Measurements from ENCODE around the gene ESRRA.
A peak's percentile ranks its signal among the peaks of the same experiment; 100 is the strongest.

The ESRRA gene

GRCh38 chr11:64331569-64332371 lies 26.4 kb downstream of the ESRRA start:
- peak; percentile 44 to 69 for DNase-seq (ENCODE audit: low read depth in 2 of 2)

GRCh38 chr11:64333556-64333955 lies 28.2 kb downstream of the ESRRA start:
- DNase-seq (ENCODE audit: low read depth in 2 of 2) = no peak

DNA sequence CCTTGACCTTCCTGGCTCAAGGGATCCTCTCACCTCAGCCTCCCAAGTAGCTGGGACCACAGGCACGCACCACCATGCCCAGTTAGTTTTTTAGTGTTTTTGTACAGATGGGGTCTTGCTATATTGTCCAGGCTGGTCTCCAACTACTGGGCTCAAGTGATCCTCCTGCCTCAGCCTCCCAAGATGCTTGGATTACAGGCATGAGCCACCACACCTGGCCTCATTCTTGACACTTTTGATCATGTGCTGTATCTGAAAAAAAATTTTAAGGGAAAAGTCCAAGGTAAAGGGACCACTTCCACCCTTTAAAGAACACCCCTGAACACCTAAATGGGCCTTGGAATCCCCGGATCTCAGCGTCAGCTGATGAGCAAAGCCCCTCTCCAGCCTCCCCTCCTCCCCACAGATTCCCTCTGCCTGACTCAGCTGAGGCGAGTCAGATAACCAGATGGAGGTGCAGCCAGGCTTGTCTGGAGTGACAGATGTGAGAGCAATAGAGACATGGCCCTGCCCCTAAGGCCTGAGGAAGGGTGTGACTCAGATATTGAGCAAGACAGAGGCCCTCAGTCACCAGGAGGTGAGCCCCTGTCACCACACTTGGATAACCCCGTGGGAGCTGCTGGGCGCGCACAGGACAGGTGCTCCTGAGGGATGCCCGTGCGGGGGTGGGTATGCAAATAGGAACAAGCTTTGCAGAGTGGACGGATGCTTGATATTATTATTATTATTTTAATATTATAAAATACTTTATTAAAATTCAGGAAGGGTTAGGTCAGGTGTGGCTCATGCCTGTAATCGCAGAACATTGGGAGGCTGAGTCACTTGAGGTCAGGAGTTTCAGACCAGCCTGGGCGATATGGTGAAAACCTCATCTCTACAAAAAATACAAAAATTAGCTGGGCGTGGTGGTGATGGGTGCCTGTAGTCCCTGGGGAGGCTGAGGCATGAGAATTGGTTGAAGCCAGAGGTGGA lies 29.7 kb downstream of the ESRRA start:
- DNase-seq (ENCODE audit: low read depth in 2 of 2) = peak in 1 of 2 experiments; percentile 11

- DNase-seq (ENCODE audit: low read depth in 2 of 2) = no peak
These were observed 32.4 kb downstream of the ESRRA start for GRCh38 chr11:64337538-64338249.

DNA sequence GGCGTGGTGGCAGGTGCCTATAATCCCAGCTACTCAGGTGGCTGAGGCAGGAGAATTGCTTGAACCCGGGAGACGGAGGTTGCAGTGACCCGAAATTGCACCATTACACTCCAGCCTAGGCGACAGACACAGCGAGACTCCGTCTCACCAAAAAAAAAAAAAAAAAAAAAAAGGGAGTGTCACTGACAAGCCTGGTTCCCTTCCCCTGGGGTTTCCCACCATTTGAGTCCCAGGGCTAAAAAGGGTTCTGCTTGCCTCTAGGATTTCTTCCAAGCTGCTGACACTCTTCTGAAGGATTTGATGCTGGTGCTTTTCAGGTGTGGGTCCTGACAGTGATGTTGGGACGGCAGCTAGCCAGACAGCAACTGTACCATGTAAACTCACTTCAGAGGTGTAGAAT lies 33.4 kb downstream of the ESRRA start:
- no peak for DNase-seq (ENCODE audit: low read depth in 2 of 2)

DNA sequence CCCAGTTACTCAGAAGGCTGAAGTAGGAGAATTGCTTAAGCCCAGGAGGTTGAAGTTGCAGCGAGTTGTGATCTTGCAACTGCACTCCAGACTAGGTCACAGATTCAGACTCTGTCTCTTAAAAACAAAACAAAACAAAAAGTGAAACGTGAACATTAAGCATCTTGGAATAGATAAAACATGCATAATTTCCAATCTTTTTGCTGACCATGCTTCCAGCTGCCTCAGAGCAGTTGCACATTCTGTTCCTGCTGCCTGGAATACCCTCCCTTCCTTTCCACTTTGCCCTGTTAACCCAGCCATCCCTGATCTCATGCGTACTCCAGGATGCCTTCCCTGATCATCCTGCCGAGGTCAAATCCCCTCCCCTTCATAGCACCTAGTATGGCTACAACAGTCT lies 34.0 kb downstream of the ESRRA start:
- no peak for DNase-seq (ENCODE audit: low read depth in 2 of 2)

- peak; percentile 57 to 77 for DNase-seq (ENCODE audit: low read depth in 2 of 2)
These were observed 34.6 kb downstream of the ESRRA start, which contains the start of gene CCDC88B for GRCh38 chr11:64339754-64340408. Gene CCDC88B (plus strand): TSS chr11:64340204. CDS start chr11:64340267, 63 bp downstream.

- DNase-seq (ENCODE audit: low read depth in 2 of 2) = peak; percentile 56 to 82
These were observed 35.5 kb downstream of the ESRRA start for GRCh38 chr11:64340671-64341335.

DNA sequence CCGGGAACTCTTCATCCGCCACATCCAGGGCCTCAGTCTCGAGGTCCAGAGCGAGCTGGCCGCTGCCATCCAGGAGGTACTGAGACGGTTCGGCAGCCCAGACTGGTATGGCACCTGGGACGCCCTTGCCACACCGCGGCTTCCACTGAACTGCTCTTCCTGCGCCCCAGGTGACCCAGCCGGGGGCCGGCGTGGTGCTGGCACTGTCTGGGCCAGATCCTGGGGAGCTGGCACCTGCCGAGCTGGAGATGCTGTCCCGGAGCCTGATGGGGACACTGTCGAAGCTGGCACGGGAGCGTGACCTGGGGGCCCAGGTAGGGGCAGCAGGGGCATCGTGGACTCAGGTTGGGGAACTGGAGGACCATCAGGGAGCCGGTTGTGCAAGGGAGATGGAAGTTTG lies 36.1 kb downstream of the ESRRA start:
- DNase-seq (ENCODE audit: low read depth in 2 of 2) = no peak

DNA sequence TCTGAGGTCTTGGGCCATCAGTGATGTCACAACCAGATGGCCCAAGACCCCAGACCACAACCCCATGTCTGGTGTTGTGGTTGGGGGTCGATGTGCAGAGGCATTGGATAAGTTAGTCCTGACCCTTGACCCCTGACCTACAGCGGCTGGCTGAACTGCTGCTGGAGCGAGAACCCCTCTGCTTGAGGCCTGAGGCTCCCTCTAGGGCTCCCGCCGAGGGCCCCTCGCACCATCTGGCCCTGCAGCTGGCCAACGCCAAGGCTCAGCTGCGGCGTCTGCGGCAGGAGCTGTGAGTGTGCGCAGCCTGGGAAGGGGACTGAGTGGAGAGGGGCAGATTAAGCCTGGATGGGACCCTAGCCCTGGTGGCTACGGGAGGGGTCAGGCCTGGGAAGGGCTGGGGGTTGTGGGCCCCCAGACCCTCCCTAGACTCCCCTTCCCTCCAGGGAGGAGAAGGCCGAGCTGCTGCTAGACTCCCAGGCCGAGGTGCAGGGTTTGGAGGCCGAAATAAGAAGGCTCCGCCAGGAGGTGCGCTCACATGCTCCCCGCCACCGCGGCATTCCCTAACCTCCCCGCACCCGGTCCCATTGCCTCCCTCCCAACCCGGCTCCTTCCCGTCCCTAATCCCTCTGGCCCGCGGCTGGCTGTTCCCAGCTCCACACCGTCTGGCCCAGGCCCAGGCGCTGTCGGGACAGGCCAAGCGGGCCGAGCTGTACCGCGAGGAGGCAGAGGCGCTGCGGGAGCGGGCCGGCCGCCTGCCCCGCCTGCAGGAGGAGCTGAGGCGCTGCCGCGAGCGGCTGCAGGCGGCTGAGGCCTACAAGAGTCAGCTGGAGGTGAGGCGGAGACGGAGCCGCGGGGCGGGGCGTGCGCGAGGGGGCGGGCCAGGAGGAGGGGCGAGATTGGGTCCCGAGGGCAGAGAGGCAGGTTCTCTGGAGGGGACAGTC lies 36.8 kb downstream of the ESRRA start:
- peak; percentile 81 to 91 for DNase-seq (ENCODE audit: low read depth in 2 of 2)

- DNase-seq (ENCODE audit: low read depth in 2 of 2) = no peak
These were observed 37.8 kb downstream of the ESRRA start for GRCh38 chr11:64342869-64343745.

- DNase-seq (ENCODE audit: low read depth in 2 of 2) = no peak
These were observed 38.6 kb downstream of the ESRRA start for GRCh38 chr11:64343767-64344559.

GRCh38 chr11:64344787-64345186 lies 39.5 kb downstream of the ESRRA start:
- DNase-seq (ENCODE audit: low read depth in 2 of 2) = no peak

DNA sequence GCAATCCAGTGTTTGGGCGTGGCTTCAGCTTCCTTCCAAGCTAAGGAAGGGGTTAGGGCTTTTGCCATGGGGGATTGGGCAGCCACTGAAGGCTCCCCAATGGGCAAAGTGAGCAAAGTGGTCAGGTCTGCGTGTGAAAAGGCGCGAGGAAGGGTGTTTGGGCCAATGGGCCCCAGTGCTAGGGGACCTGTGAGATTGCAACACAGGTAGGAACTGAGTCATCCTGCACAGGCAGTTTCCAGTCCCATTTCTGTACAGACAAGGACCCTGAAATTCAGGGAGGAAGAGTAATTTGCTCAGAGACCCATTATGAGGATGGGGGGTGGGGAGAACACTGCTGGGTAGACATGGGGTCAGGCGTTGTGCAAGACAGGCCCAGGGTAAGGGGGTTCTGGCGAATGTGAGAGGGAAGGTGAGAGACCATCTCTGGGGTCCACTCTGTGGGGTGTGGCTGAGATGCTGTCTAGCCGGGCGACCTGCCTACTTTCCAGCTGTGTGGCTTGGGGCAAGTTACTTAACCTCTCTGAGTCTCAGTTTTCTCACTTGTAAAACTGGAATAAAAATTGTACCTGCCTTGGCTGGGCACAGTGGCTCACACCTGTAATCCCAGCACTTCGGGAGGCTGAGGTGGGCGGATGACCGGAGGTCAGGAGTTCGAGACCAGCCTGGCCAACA lies 42.0 kb downstream of the ESRRA start:
- no peak for DNase-seq (ENCODE audit: low read depth in 2 of 2)

DNA sequence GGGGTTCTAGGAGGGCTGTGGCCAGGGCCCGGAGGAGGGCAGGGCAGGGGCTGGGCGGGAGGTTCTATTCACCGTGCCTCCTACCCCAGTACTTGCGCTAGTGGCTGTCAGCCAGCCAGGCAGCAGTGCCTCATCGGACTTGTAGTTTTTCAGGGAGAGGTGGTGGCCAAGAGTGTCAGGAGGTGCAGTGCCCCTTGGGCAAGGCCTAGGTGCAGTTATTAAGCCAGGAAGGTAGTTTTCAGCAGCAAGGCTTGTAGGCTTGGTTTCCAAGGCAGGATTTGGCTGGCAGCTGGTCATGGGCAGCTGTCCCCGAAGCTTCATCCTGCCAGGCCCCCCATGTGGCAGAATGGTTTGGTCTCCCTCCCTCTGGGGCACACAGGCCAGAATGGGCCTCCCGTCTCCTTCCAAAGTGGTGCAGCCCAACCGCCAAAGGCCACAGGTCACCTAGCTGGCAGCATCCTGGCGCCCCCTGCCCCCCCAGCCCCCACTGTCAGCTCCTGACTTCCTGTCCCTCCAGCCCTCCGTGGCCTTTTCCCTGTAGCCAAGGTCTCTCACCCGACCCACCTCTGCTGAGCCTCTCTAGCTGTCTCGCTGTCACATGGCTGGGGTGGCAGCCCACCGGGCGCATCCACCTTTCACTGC lies 43.2 kb downstream of the ESRRA start:
- no peak for DNase-seq (ENCODE audit: low read depth in 2 of 2)

DNA sequence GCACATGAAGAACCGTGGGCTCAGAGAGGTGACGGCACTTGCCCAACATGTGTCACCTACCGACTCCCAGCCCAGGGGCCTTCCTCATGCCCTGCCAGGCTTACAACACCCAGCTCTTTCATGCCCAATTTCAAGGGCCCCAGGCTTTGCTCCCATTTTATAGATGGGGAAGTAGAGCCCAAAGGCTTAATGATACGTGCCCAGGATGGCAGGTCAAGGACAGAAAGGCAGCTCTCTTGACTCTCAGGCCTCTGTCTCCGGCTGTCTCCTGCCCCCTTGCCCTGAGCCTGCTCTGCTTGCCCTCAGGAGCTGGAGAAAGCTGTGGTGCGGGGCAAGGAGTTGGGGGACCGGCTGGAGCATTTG lies 43.7 kb downstream of the ESRRA start:
- no peak for DNase-seq (ENCODE audit: low read depth in 2 of 2)

DNA sequence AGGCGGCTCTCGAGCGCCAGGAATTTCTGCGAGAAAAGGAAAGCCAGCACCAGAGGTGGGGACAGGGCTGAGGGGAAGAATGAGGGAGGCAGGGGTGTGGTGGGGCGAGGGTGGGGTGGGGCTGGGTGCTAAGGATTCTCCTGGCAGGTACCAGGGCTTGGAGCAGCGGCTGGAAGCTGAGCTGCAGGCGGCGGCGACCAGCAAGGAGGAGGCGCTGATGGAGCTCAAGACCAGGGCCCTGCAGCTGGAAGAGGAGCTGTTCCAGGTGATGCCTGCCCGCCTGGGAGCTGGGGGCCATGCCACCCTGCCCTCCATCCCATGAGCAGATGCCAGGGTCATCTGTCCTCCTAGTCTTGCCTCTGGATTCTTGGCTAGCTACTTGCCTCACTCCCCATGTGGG lies 44.1 kb downstream of the ESRRA start:
- DNase-seq (ENCODE audit: low read depth in 2 of 2) = no peak

Measured in stimulated activated CD4-positive, alpha-beta T cell treated with anti-CD3 and anti-CD28 coated beads, Interleukin-12 subunit alpha, Interleukin-12 subunit beta, amount 100 ng/mL, for 24 hours (primary cell).